Measurements from ENCODE around the gene ARPC5L.
"Not testable (repeated sequence)": the region's sequence is repeated elsewhere in the genome, so short reads cannot be mapped to it uniquely, and the experiment has no call there.

ARPC5L gene

DNA sequence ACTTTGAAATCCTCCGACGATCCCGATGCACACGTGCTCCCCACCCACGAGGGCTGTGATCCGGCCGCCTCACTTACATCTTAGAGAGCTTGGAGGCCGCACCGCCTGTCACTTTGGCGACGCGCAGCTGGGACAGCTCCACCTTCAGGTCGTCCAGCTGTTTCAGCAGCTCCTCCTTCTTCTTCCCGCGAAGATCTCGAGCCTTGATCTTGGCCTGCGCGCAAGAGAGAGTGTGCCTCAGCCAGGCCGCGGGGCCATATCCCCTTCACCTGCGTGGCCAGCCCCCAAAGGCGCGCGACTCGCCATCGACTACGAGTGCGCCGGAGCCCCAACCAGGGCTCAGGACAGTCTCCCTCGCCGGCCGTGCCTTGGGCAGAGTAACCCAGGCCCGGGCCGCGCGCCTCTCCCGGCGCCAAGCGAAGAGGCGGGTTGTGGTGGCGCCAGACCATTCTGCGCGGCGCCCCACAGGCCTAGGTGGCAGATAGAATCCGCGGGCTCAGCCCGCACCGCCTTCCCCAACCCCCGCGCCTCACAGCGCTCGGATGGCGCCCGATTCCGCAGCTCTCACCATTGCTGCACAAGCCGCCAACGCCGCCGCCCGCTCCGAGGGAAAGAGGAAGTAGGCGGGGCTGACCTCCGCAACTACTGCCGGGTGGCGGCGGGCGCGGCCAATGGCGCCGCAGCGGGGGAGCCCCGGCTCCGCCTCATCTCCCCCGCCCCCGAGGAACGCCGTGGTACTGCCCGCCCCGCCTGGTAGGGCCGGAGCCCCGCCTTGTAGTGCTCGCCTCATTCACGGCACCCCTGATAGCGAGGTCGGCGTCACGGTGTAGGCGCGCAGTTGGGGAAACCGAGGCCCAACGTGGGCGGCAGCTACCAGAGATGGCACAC, at the start of gene ARPC5L, which contains the start of gene RPL35:
Gene ARPC5L (plus strand): TSS at position 789 of the 888 bp plus-strand sequence. CDS start 7,161 bp downstream, outside the sequence.
Gene RPL35 (minus strand): TSS at position 616 of the 888 bp plus-strand sequence. CDS start 45 bp downstream, at position 571.
- no peak for FAIRE-seq

GRCh38 chr9:124812441-124812876, 49.5 kb upstream of the ARPC5L start:
- FAIRE-seq, result no peak

- FAIRE-seq, result no peak
These were observed 48.9 kb upstream of the ARPC5L start for GRCh38 chr9:124813041-124813440.

DNA sequence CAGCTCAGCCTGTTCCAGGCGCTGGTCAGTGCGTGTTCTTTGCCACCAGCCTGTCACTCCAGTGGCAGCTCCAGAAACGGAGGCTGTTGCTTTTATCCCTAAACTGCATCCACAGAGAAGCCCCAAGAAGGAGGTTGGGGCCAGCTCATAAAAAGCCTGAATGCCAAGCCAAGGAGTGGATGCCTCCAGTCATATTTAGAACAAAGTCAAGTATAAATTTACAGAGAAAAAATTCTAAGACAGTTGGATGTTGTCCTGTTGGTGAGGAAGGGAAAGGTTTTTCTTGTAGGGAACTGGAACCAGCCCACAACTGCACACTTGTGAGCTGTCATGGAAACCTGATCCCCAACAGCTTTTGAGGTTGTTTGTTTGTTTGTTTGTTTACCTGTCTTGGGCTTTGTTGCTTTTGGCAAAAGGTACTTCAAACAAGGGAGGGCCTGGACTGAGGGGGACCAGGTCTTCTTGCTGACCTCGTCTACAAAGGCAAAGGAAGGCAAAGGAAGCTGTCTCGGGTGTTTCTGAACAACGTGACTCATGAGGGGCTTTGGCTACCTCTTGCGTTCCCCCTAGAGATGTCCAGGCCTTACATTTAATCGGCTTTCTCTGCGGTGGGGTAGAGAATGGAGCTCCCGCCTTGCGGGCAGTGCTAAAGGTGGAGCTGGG, 48.3 kb upstream of the ARPC5L start:
- FAIRE-seq, result no peak

DNA sequence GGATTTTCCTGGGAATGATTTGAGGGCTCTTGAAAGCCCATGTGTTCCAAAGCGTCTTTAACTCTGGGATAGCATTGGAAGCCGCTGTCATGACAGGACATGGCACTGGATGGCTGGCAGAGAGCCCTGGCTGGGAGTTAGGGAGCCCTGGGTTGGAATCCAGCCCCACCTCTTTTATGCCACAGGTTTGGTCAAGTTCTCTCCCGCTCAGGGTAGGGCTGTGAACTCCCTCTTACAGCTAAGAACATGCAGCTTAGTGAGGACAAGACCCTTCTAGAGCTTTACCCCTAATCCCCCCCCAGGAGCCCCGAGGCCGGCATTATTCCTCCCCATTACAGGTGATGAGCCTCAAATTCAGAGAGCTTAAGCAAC, 47.8 kb upstream of the ARPC5L start:
- FAIRE-seq, result no peak

DNA sequence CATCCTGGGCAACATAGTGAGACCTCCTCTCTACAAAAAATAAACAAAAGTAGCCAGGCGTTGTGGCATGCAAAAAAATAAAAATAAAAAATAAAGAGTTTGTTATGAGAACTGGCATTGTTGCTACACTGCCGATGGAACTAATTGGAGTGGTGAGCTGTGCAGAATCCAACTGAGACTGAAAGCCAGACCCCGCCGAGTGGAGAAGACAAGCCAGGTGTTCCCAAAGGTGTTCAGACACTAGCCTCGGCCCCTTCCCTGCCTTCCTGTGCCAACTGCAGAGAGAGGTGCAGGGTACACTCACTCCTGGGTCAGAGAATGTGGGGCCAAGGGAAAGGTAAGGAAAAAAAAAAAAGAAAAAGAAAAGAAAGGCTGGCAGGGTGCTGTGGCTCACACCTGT, 46.3 kb upstream of the ARPC5L start:
- FAIRE-seq, result no peak

GRCh38 chr9:124818431-124819281, 43.3 kb upstream of the ARPC5L start:
- FAIRE-seq, result no peak

GRCh38 chr9:124820698-124821623, 41.0 kb upstream of the ARPC5L start:
- FAIRE-seq, result no peak

DNA sequence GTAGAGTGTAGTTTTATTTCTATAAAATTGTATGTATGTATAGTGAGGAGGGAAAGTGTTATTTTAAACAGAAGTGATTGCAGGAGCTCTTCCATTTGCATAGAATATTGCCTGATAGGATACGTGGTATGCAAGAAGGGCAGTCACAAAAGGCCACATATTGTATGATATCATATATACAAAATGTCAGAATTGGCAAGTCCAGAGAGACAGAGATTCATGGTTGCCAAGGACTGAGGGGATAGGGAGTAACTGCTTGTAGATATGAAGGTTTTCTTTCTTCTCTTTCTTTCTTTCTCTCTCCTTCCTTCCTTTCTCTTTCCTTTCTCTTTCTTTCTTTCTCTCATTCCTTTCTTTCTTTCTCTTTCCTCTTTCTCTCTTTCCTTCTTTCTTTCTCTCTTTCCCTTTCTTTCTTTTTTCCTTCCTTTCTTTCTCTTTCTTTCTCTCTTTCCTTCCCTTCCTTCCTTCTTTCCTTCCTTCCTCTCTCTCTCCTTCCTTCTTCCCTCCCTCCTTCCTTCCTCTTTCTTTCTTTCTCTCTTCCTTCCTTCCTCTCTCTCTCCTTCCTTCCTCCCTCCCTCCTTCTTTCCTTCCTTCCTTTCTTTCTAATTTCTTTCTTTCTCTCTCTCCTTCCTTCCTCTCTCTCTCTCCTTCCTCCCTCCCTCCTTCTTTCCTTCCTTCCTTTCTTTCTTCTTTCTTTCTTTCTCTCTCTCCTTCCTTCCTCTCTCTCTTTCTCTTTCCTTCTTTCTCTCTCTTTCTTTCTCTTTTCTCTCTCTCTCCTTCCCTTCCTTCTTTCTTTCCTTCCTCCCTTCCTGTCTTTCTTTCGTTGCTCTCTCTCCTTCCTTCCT, 33.2 kb upstream of the ARPC5L start:
- no peak for FAIRE-seq

- no peak for FAIRE-seq
These were observed 32.6 kb upstream of the ARPC5L start for GRCh38 chr9:124829334-124829669.

DNA sequence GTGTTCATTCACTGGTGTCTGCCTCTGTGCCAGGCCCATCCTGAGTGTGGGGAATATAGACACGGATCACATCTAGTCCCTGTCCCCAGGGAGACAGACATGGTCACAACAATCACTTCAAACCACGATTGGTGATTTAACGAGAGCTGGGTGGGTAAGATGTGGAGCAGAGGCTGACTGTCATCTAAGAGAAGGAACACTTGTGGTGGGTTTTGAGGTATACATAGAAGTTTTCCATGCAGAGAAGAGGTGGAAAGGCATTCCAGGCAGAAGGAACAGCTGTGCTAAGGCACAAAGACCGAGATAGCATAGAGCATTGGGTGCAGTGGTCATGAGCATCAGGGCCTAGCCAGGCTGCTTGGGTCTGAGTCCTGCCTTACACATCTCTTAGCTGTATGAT, 31.3 kb upstream of the ARPC5L start:
- no peak for FAIRE-seq

GRCh38 chr9:124831642-124832364, 30.1 kb upstream of the ARPC5L start:
- no peak for FAIRE-seq

- no peak for FAIRE-seq
These were observed 27.3 kb upstream of the ARPC5L start for GRCh38 chr9:124834591-124834990.

DNA sequence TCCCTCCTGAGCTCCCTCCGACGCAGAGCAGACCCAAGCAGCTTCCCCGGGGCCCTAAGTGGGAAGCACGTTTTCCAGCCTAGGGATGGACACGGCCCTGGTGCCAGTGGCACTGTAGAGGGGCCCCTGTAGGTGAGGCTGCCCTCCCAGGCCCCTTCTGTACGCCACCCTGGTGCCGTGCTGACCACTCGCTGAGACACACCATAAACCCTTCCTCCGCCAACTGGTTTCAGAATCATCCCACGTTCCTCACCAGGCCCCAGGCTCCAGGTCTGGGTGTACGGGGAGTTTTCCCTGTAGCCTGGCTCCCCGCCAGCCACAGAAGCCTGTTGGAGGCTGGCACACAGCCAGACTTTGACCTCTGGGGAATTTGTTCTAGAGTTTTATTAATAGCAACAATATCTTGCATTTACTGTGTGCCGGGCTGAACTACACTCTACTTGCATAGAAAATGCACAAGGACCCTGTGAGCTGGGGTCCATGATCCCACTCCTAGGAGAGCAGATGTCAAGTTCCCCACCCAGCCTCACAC, 26.8 kb upstream of the ARPC5L start:
- no peak for FAIRE-seq

DNA sequence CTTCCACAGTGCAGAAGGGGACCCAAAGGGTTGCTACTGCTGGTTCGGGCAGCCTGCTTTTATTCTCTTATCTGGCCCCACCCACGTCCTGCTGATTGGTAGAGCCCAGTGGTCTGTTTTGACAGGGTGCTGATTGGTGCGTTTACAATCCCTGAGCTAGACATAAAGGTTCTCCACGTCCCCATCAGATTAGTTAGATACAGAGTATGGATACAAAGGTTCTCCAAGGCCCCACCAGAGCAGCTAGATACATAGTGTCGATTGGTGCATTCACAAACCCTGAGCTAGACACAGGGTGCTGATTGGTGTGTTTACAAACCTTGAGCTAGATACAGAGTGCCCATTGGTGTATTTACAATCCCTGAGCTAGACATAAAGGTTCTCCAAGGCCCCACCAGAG, 23.8 kb upstream of the ARPC5L start:
- not testable (repeated sequence) for FAIRE-seq

DNA sequence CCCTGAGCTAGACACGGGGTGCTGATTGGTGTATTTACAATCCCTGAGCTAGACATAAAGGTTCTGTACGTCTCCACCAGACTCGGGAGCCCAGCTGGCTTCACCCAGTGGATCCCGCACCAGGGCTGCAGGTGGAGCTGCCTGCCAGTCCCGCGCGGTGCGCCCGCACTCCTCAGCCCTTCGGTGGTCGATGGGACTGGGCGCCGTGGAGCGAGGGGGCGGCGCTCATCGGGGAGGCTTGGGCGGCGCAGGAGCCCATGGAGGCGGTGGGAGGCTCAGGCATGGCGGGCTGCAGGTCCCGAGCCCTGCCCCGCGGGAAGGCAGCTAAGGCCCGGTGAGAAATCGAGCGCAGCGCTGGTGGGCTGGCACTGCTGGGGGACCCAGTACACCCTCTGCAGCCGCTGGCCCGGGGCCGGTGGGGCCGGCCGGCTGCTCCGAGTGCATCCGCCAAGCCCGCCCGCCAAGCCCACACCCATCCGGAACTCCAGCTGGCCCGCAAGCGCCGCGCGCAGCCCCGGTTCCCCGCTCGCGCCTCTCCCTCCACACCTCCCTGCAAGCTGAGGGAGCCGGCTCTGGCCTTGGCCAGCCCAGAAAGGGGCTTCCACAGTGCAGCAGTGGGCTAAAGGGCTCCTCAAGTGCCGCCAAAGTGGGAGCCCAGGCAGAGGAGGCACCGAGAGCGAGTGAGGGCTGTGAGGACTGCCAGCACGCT, 23.2 kb upstream of the ARPC5L start:
- not testable (repeated sequence) for FAIRE-seq

GRCh38 chr9:124839612-124840299, 22.2 kb upstream of the ARPC5L start:
- FAIRE-seq, result no peak

DNA sequence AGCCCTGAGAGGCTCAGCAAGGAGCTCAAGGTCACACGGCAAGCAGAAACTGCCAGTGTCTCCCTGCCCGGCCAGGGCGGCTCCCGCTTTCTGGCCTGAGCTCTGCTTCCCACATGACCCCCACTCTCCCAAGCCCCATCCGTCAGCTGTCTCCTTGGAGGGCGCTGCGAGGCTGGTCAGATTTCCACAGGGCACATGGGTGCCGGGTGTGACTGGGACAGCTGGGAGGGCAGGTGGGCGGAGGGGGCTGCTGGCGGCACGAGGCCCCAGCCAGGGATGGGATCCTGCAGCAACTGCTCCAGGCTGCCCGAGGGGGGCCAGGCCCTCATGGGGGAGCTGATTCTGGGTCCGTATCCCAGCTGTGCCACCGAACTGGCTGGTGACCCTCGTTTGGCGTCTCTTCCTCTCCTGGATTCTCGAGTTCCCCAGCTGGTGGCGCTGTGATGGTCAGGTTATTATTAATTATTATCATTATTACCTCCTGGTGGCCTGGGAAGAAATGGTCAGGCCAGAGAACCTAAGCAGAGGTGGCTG, 21.6 kb upstream of the ARPC5L start:
- no peak for FAIRE-seq

Data from endometrium (tissue), 2 donors.